ENCODE measurements around the gene LDHD.

Gene LDHD

GRCh38 chr16:75106351-75107274, 10.0 kb downstream of the LDHD start:
- H3K36me3 ChIP-seq (ENCODE audit: control insufficient read depth, insufficient read depth, low read length) = peaks cover 22% of the 10 kb centered on the region; the same call in 1 of the 2 replicates
- H3K27ac ChIP-seq (ENCODE audit: low read depth, low read length) = no peak overlapping the region
- no peak overlapping the region for H3K9ac ChIP-seq (ENCODE audit: low read length)
- no peaks in the 10 kb centered on the region for H3K9me3 ChIP-seq (ENCODE audit: control insufficient read depth, insufficient read depth, low read depth, low read length)
- peaks cover 32% of the 10 kb centered on the region for H3K4me1 ChIP-seq (ENCODE audit: control insufficient read depth, insufficient read depth, low read length)
- H3K27me3 ChIP-seq (ENCODE audit: control insufficient read depth, insufficient read depth, low read length) = no peaks in the 10 kb centered on the region
- H3K4me3 ChIP-seq (ENCODE audit: low read depth, low read length) = no peak overlapping the region

GRCh38 chr16:75105306-75106061, 11.1 kb downstream of the LDHD start:
- peaks cover 22% of the 10 kb centered on the region for H3K4me1 ChIP-seq (ENCODE audit: control insufficient read depth, insufficient read depth, low read length)
- H3K4me3 ChIP-seq (ENCODE audit: low read depth, low read length) = no peak overlapping the region

GRCh38 chr16:75104836-75105235, 11.7 kb downstream of the LDHD start:
- no peak overlapping the region for H3K4me3 ChIP-seq (ENCODE audit: low read depth, low read length)
- H3K9me3 ChIP-seq (ENCODE audit: control insufficient read depth, insufficient read depth, low read depth, low read length) = no peaks in the 10 kb centered on the region
- H3K9ac ChIP-seq (ENCODE audit: low read length) = no peak overlapping the region
- no peak overlapping the region for H3K27ac ChIP-seq (ENCODE audit: low read depth, low read length)
- peaks cover 22% of the 10 kb centered on the region for H3K4me1 ChIP-seq (ENCODE audit: control insufficient read depth, insufficient read depth, low read length)
- H3K27me3 ChIP-seq (ENCODE audit: control insufficient read depth, insufficient read depth, low read length) = no peaks in the 10 kb centered on the region
- H3K36me3 ChIP-seq (ENCODE audit: control insufficient read depth, insufficient read depth, low read length) = peaks cover 22% of the 10 kb centered on the region; the same call in 1 of the 2 replicates

More at GRCh38 chr16:75105306-75106061, 11.1 kb downstream of the LDHD start:
- no peak overlapping the region for H3K27ac ChIP-seq (ENCODE audit: low read depth, low read length)
- no peaks in the 10 kb centered on the region for H3K27me3 ChIP-seq (ENCODE audit: control insufficient read depth, insufficient read depth, low read length)
- no peak overlapping the region for H3K9ac ChIP-seq (ENCODE audit: low read length)
- H3K36me3 ChIP-seq (ENCODE audit: control insufficient read depth, insufficient read depth, low read length) = peaks cover 22% of the 10 kb centered on the region; the same call in 1 of the 2 replicates
- no peaks in the 10 kb centered on the region for H3K9me3 ChIP-seq (ENCODE audit: control insufficient read depth, insufficient read depth, low read depth, low read length)

- Histone ChIP-seq H3K27me3 (ENCODE audit: control insufficient read depth, insufficient read depth, low read length) (no peaks in the 10 kb centered on the region), H3K9ac (ENCODE audit: low read length) (no peak overlapping the region), H3K9me3 (ENCODE audit: control insufficient read depth, insufficient read depth, low read depth, low read length) (no peaks in the 10 kb centered on the region), H3K4me3 (ENCODE audit: low read depth, low read length) (no peak overlapping the region), H3K27ac (ENCODE audit: low read depth, low read length) (no peak overlapping the region), H3K4me1 (ENCODE audit: control insufficient read depth, insufficient read depth, low read length) (peaks cover 24% of the 10 kb centered on the region), H3K36me3 (ENCODE audit: control insufficient read depth, insufficient read depth, low read length) (peaks cover 22% of the 10 kb centered on the region; the same call in 1 of the 2 replicates)
These were observed 12.6 kb downstream of the LDHD start for GRCh38 chr16:75103994-75104393.

GRCh38 chr16:75102595-75102994, 14.0 kb downstream of the LDHD start:
- Histone ChIP-seq H3K4me1 (ENCODE audit: control insufficient read depth, insufficient read depth, low read length) (peaks cover 35% of the 10 kb centered on the region), H3K27me3 (ENCODE audit: control insufficient read depth, insufficient read depth, low read length) (no peaks in the 10 kb centered on the region), H3K4me3 (ENCODE audit: low read depth, low read length) (no peak overlapping the region), H3K27ac (ENCODE audit: low read depth, low read length) (no peak overlapping the region), H3K9me3 (ENCODE audit: control insufficient read depth, insufficient read depth, low read depth, low read length) (no peaks in the 10 kb centered on the region), H3K36me3 (ENCODE audit: control insufficient read depth, insufficient read depth, low read length) (peaks cover 22% of the 10 kb centered on the region; the same call in 1 of the 2 replicates), H3K9ac (ENCODE audit: low read length) (no peak overlapping the region)

GRCh38 chr16:75101635-75102034, 14.9 kb downstream of the LDHD start:
- Histone ChIP-seq H3K36me3 (ENCODE audit: control insufficient read depth, insufficient read depth, low read length) (peaks cover 18% of the 10 kb centered on the region; the same call in 1 of the 2 replicates), H3K27me3 (ENCODE audit: control insufficient read depth, insufficient read depth, low read length) (no peaks in the 10 kb centered on the region), H3K9me3 (ENCODE audit: control insufficient read depth, insufficient read depth, low read depth, low read length) (no peaks in the 10 kb centered on the region), H3K4me1 (ENCODE audit: control insufficient read depth, insufficient read depth, low read length) (peaks cover 43% of the 10 kb centered on the region), H3K27ac (ENCODE audit: low read depth, low read length) (no peak overlapping the region), H3K4me3 (ENCODE audit: low read depth, low read length) (no peak overlapping the region), H3K9ac (ENCODE audit: low read length) (no peak overlapping the region)

GRCh38 chr16:75100603-75100990, 16.0 kb downstream of the LDHD start:
- H3K9ac ChIP-seq (ENCODE audit: low read length) = no peak overlapping the region
- H3K4me1 ChIP-seq (ENCODE audit: control insufficient read depth, insufficient read depth, low read length) = peaks cover 52% of the 10 kb centered on the region
- H3K9me3 ChIP-seq (ENCODE audit: control insufficient read depth, insufficient read depth, low read depth, low read length) = no peaks in the 10 kb centered on the region
- no peak overlapping the region for H3K4me3 ChIP-seq (ENCODE audit: low read depth, low read length)
- H3K27ac ChIP-seq (ENCODE audit: low read depth, low read length) = peak overlapping the region; percentile 4; the same call in 1 of the 2 replicates
- peaks cover 11% of the 10 kb centered on the region; the same call in 1 of the 2 replicates for H3K36me3 ChIP-seq (ENCODE audit: control insufficient read depth, insufficient read depth, low read length)
- no peaks in the 10 kb centered on the region for H3K27me3 ChIP-seq (ENCODE audit: control insufficient read depth, insufficient read depth, low read length)

GRCh38 chr16:75099738-75100602, 16.6 kb downstream of the LDHD start:
- Histone ChIP-seq H3K4me3 (ENCODE audit: low read depth, low read length) (no peak overlapping the region), H3K27ac (ENCODE audit: low read depth, low read length) (peak overlapping the region; percentile 4; the same call in 1 of the 2 replicates), H3K36me3 (ENCODE audit: control insufficient read depth, insufficient read depth, low read length) (peaks cover 15% of the 10 kb centered on the region; the same call in 1 of the 2 replicates), H3K27me3 (ENCODE audit: control insufficient read depth, insufficient read depth, low read length) (no peaks in the 10 kb centered on the region), H3K9ac (ENCODE audit: low read length) (no peak overlapping the region), H3K4me1 (ENCODE audit: control insufficient read depth, insufficient read depth, low read length) (peaks cover 50% of the 10 kb centered on the region), H3K9me3 (ENCODE audit: control insufficient read depth, insufficient read depth, low read depth, low read length) (no peaks in the 10 kb centered on the region)

GRCh38 chr16:75099075-75099667, 17.4 kb downstream of the LDHD start:
- Histone ChIP-seq H3K27ac (ENCODE audit: low read depth, low read length) (no peak overlapping the region), H3K27me3 (ENCODE audit: control insufficient read depth, insufficient read depth, low read length) (no peaks in the 10 kb centered on the region), H3K4me3 (ENCODE audit: low read depth, low read length) (no peak overlapping the region), H3K4me1 (ENCODE audit: control insufficient read depth, insufficient read depth, low read length) (peaks cover 49% of the 10 kb centered on the region), H3K36me3 (ENCODE audit: control insufficient read depth, insufficient read depth, low read length) (0 out of 2 replicates have a peak, but pooled peaks cover 9% of the 10 kb centered on the region), H3K9ac (ENCODE audit: low read length) (no peak overlapping the region), H3K9me3 (ENCODE audit: control insufficient read depth, insufficient read depth, low read depth, low read length) (no peaks in the 10 kb centered on the region)

Data from HUES6 (cell line).